CD4-positive, alpha-beta T cell (primary cell): ENCODE measurements around the gene CPN2. TPM values are rescaled to one million over a fixed set of nuclear protein-coding genes. Genes with fewer than 3 reads are reported as not detected.

Experiments
- ATAC-seq: fragments of 200-7000 bp; cut with Tn5 transposase; one replicate; pipeline ENCODE4 v1.10.0; 2022; ENCODE audit warnings: mild to moderate bottlenecking; ENCODE audit not compliant: poor library complexity
- CTCF ChIA-PET: fragments of 350-600 bp; sonication (Branson Sonifier 250); formaldehyde crosslinking; loops from one replicate; lab custom pipeline; 2021; ENCODE audit warnings: antibody characterized with exemption, inconsistent platforms; lab: Charles Lee
- POLR2A ChIA-PET: fragments of 350-600 bp; sonication (Branson Sonifier 250); formaldehyde crosslinking; loops from one replicate; lab custom pipeline; 2021; ENCODE audit warnings: antibody characterized with exemption, inconsistent platforms; lab: Charles Lee
- DNase-seq, 14 experiments: peaks; one replicate each; pipeline ENCODE4 v3.0.0-alpha.2; 2013 to 2020; ENCODE audit warnings: mixed read lengths in 2 of 14
- H3K27ac ChIP-seq, 2 donors: one replicate each; pipeline versions ENCODE4 v1.5.1 to v1.7.0; 2013; ENCODE audit warnings: low read length in 2 of 2, low read depth in 1 of 2, mild to moderate bottlenecking in 1 of 2
- H3K27me3 ChIP-seq, 2 experiments: 1 replicate in 1 of 2; 2 replicates in 1 of 2; pipeline versions ENCODE4 v1.6.1 to v1.7.0; 2013; ENCODE audit warnings: low read length in 2 of 2, control low read depth in 1 of 2, mild to moderate bottlenecking in 1 of 2, moderate library complexity in 1 of 2; ENCODE audit not compliant: insufficient read depth in 2 of 2, control insufficient read depth in 1 of 2
- H3K36me3 ChIP-seq: one replicate; pipeline ENCODE4 v1.6.1; 2013; ENCODE audit warnings: low read length, control low read depth; ENCODE audit not compliant: insufficient read depth
- H3K4me1 ChIP-seq: one replicate; pipeline ENCODE4 v1.6.1; 2013; ENCODE audit warnings: low read length, control low read depth; ENCODE audit not compliant: insufficient read depth
- H3K4me3 ChIP-seq: one replicate; pipeline ENCODE4 v1.5.1; 2013; ENCODE audit warnings: mild to moderate bottlenecking, low read length, moderate library complexity
- H3K9me3 ChIP-seq, 2 experiments: 1 replicate in 1 of 2; 2 replicates in 1 of 2; pipeline versions ENCODE4 v1.6.1 to v1.7.0; 2013; ENCODE audit warnings: low read length in 2 of 2, mild to moderate bottlenecking in 2 of 2, control low read depth in 1 of 2, moderate library complexity in 1 of 2; ENCODE audit not compliant: control insufficient read depth in 1 of 2, insufficient read depth in 1 of 2
- H3K27ac Mint-ChIP-seq: one replicate; pipeline ENCODE4 v1.8.0; 2020; ENCODE audit warnings: mixed read lengths
- H3K27me3 Mint-ChIP-seq: one replicate; pipeline ENCODE4 v1.8.0; 2021; ENCODE audit warnings: mixed read lengths
- H3K36me3 Mint-ChIP-seq: one replicate; pipeline ENCODE4 v1.8.0; 2021; ENCODE audit warnings: low read depth, mixed read lengths
- H3K4me1 Mint-ChIP-seq: one replicate; pipeline ENCODE4 v1.8.0; 2021; ENCODE audit warnings: low read depth, mixed read lengths
- H3K4me3 Mint-ChIP-seq: one replicate; pipeline ENCODE4 v1.8.0; 2020; ENCODE audit warnings: mild to moderate bottlenecking, mixed read lengths
- H3K9me3 Mint-ChIP-seq: one replicate; pipeline ENCODE4 v1.8.0; 2020; ENCODE audit warnings: mixed read lengths
- intact Hi-C, 2 experiments: fragments of 100-400 bp; cut with DNase I in 1 of 2; cut with micrococcal nuclease in 1 of 2; formaldehyde crosslinking; loops; one replicate each; pipeline versions ENCODE4 v1.15.1 to v1.9.0; 2023 to 2025; cut with DNase I, micrococcal nuclease
- total RNA-seq, 174 experiments: library from RNA in 2 of 174; stranded (reverse) in 2 of 174; gene quantifications; one replicate each; pipeline ENCODE4 v1.2.3 and lab custom pipeline; 2021 to 2026
- TF ChIP-seq, protein P1 (sequence below): fragments of 200-600 bp; IDR thresholded peaks from one replicate; pipeline ENCODE4 v1.8.0; 2022; ENCODE audit warnings: antibody characterized with exemption, mild to moderate bottlenecking

CPN2 gene
- total RNA-seq, 2 experiments from 2014 or later: not detected

- Histone ChIP-seq H3K4me1 (peaks cover 39% of the 10 kb centered on the region), H3K4me3 (peak overlapping the region; percentile 63), H3K27ac (peak overlapping the region in 1 of 2 donors; percentile 50), H3K9me3 (peaks cover 2 to 3% of the 10 kb centered on the region in 2 experiments), H3K36me3 (no peaks in the 10 kb centered on the region), H3K27me3 (peaks cover 0 to 10% of the 10 kb centered on the region in 2 experiments)
- Mint-ChIP-seq H3K27ac (peak overlapping the region; percentile 94), H3K27me3 (no peaks in the 10 kb centered on the region), H3K9me3 (peaks cover 2% of the 10 kb centered on the region), H3K4me1 (peaks cover 56% of the 10 kb centered on the region), H3K4me3 (peak overlapping the region; percentile 90), H3K36me3 (peaks cover 7% of the 10 kb centered on the region)
- intact Hi-C loops: loop anchor here (1.0 to 5.0 kb wide), 3 partner anchors 8 to 259 kb away; partner anchors contain the start of gene HES1 (in 1 of the 2)
- peak; percentile 79 for ATAC-seq
- peak; percentile 40 to 81 (median 62) for DNase-seq
- POLR2A ChIA-PET: interaction anchor here (0.6 to 4.3 kb wide), 10 partner anchors 8 to 255 kb away, joined by 3 to 29 read pairs (median 4); no protein-coding TSS in a partner anchor
- CTCF ChIA-PET: interaction anchor here (0.8 to 3.6 kb wide), 3 partner anchors 9 to 62 kb away, joined by 3 to 13 read pairs (median 3); no protein-coding TSS in a partner anchor
- TF ChIP-seq, protein P1, sequence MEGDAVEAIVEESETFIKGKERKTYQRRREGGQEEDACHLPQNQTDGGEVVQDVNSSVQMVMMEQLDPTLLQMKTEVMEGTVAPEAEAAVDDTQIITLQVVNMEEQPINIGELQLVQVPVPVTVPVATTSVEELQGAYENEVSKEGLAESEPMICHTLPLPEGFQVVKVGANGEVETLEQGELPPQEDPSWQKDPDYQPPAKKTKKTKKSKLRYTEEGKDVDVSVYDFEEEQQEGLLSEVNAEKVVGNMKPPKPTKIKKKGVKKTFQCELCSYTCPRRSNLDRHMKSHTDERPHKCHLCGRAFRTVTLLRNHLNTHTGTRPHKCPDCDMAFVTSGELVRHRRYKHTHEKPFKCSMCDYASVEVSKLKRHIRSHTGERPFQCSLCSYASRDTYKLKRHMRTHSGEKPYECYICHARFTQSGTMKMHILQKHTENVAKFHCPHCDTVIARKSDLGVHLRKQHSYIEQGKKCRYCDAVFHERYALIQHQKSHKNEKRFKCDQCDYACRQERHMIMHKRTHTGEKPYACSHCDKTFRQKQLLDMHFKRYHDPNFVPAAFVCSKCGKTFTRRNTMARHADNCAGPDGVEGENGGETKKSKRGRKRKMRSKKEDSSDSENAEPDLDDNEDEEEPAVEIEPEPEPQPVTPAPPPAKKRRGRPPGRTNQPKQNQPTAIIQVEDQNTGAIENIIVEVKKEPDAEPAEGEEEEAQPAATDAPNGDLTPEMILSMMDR: no peak
These were observed 44.8 kb upstream of the CPN2 start for GRCh38 chr3:194395778-194396538.

DNA sequence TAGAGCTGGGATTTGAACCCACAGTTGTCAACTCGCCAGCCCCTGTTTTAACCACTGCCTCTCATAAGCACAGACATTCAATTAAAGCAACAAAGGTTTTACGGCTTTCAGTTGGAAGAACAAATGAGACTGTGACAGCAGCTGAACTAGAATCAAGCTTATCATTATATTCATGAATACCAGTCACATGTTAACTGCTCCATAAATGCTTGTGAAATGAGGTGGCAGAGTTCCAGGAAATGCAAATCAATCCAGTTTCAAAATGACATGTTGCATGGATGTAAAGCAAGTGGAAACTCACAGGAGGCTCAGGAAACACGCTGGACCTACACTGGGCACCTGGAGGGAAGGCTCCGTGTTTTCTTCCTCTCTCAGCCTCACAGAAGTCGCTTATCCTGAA is 44.1 kb upstream of the CPN2 start:
- Histone ChIP-seq H3K27me3 (peaks cover 0 to 10% of the 10 kb centered on the region in 2 experiments), H3K9me3 (peaks cover 3 to 4% of the 10 kb centered on the region in 2 experiments), H3K27ac (no peak overlapping the region), H3K4me3 (no peak overlapping the region), H3K36me3 (no peaks in the 10 kb centered on the region), H3K4me1 (peaks cover 39% of the 10 kb centered on the region)
- peak overlapping the region; percentile 94 for H3K27ac Mint-ChIP-seq
- peaks cover 7% of the 10 kb centered on the region for H3K36me3 Mint-ChIP-seq
- TF ChIP-seq, protein P1: no peak
- H3K27me3 Mint-ChIP-seq: no peaks in the 10 kb centered on the region
- ChIA-PET POLR2A (interaction anchor here (0.8 to 1.0 kb wide), 2 partner anchors 9 kb away, joined by 4 to 5 read pairs; no protein-coding TSS in a partner anchor), CTCF (interaction anchor here (0.8 to 3.6 kb wide), 3 partner anchors 10 to 62 kb away, joined by 3 to 13 read pairs (median 5); no protein-coding TSS in a partner anchor)
- H3K9me3 Mint-ChIP-seq: peaks cover 2% of the 10 kb centered on the region
- no peak for DNase-seq
- intact Hi-C loops: loop anchor here in 1 of 2 experiments (5.0 kb wide), 1 partner anchor 258 kb away; the partner anchor contains the start of gene HES1
- no peak for ATAC-seq
- H3K4me1 Mint-ChIP-seq: peaks cover 54% of the 10 kb centered on the region
- H3K4me3 Mint-ChIP-seq: peak overlapping the region; percentile 90

- CTCF ChIA-PET: no interaction called here
- Histone ChIP-seq H3K27ac (no peak overlapping the region), H3K27me3 (peaks cover 0 to 6% of the 10 kb centered on the region in 2 experiments), H3K9me3 (peaks cover 4 to 12% of the 10 kb centered on the region in 2 experiments), H3K36me3 (no peaks in the 10 kb centered on the region), H3K4me1 (peaks cover 19% of the 10 kb centered on the region), H3K4me3 (no peak overlapping the region)
- POLR2A ChIA-PET: no interaction called here
- ATAC-seq (no peak), DNase-seq (no peak)
- Mint-ChIP-seq H3K27ac (no peak overlapping the region), H3K4me1 (peaks cover 28% of the 10 kb centered on the region), H3K4me3 (no peak overlapping the region), H3K9me3 (peaks cover 2% of the 10 kb centered on the region), H3K27me3 (no peaks in the 10 kb centered on the region), H3K36me3 (peaks cover 7% of the 10 kb centered on the region)
- TF ChIP-seq, protein P1: no peak
- intact Hi-C loops: no loop called here
These were observed 41.4 kb upstream of the CPN2 start for GRCh38 chr3:194392576-194392975.
